WTC11 (cell line): ENCODE results near the gene NTMT1. TPM values are rescaled to one million over a fixed set of nuclear protein-coding genes. Genes with fewer than 3 reads are reported as not detected.
"Not testable (repeated sequence)": the region's sequence is repeated elsewhere in the genome, so short reads cannot be mapped to it uniquely, and the experiment has no call there.

ENCODE experiments used
- ATAC-seq: fragments of 200-7000 bp; cut with Tn5 transposase; 2 replicates; pipeline ENCODE4 v1.10.0; 2021; ENCODE audit warnings: mild to moderate bottlenecking, moderate library complexity
- CTCF ChIA-PET: fragments of 300-600 bp; sonication (Branson Sonifier 250); formaldehyde crosslinking; loops from one replicate; lab custom pipeline; 2021; ENCODE audit warnings: antibody characterized with exemption; lab: Charles Lee
- POLR2A ChIA-PET: fragments of 350-600 bp; sonication (Branson Sonifier 250); formaldehyde crosslinking; loops from one replicate; lab custom pipeline; 2021; ENCODE audit warnings: antibody characterized with exemption; lab: Charles Lee
- DNase-seq: peaks from one replicate; pipeline ENCODE4 v3.0.0; 2021; ENCODE audit warnings: low spot score
- H3K27ac Mint-ChIP-seq: 2 replicates; pipeline ENCODE4 v1.8.0; 2021; ENCODE audit warnings: mixed read lengths
- H3K27me3 Mint-ChIP-seq: 2 replicates; pipeline ENCODE4 v1.8.0; 2021; ENCODE audit warnings: low read depth, mild to moderate bottlenecking, moderate library complexity, mixed read lengths
- H3K36me3 Mint-ChIP-seq: 2 replicates; pipeline ENCODE4 v1.8.0; 2021; ENCODE audit warnings: mixed read lengths
- H3K4me1 Mint-ChIP-seq: 2 replicates; pipeline ENCODE4 v1.8.0; 2022; ENCODE audit warnings: mixed read lengths
- H3K4me3 Mint-ChIP-seq: 2 replicates; pipeline ENCODE4 v1.8.0; 2021; ENCODE audit warnings: mild to moderate bottlenecking, moderate library complexity, mixed read lengths
- H3K9me3 Mint-ChIP-seq: 2 replicates; pipeline ENCODE4 v1.8.0; 2021; ENCODE audit warnings: mixed read lengths
- ATF6 ChIP-seq: sonication (generic); formaldehyde crosslinking; IDR thresholded peaks from 2 replicates; pipeline ENCODE4 v1.8.1; 2023; ENCODE audit warnings: mild to moderate bottlenecking, missing genetic modification reagents
- CBFB ChIP-seq: sonication (generic); formaldehyde crosslinking; IDR thresholded peaks from 2 replicates; pipeline ENCODE4 v1.8.1; 2022; ENCODE audit warnings: mild to moderate bottlenecking, low read depth, missing genetic modification reagents
- CDX4 ChIP-seq: fragments of 250-450 bp; sonication (Bioruptor Pico); IDR thresholded peaks from 2 replicates; pipeline ENCODE4 v1.9.0; 2021; ENCODE audit warnings: moderate library complexity, mild to moderate bottlenecking, inconsistent platforms, borderline replicate concordance
- ERG ChIP-seq: fragments of 250-450 bp; sonication (Bioruptor Pico); IDR thresholded peaks from 2 replicates; pipeline ENCODE4 v1.8.0; 2021; ENCODE audit warnings: mild to moderate bottlenecking
- ESRRA ChIP-seq: sonication (generic); formaldehyde crosslinking; IDR thresholded peaks from 2 replicates; pipeline ENCODE4 v1.8.1; 2022; ENCODE audit warnings: mild to moderate bottlenecking, missing genetic modification reagents, borderline replicate concordance
- FOXJ3 ChIP-seq: sonication (generic); formaldehyde crosslinking; IDR thresholded peaks from 2 replicates; pipeline ENCODE4 v1.9.0; 2021; ENCODE audit warnings: missing genetic modification reagents, mild to moderate bottlenecking, borderline replicate concordance
- GABPB1 ChIP-seq: sonication (generic); formaldehyde crosslinking; IDR thresholded peaks from 2 replicates; pipeline ENCODE4 v1.8.1; 2023; ENCODE audit warnings: mild to moderate bottlenecking, missing genetic modification reagents
- HMGA2 ChIP-seq: fragments of 250-450 bp; sonication (Bioruptor Pico); IDR thresholded peaks from 2 replicates; pipeline ENCODE4 v1.4.0; 2021; ENCODE audit warnings: mild to moderate bottlenecking, moderate library complexity
- IRF1 ChIP-seq: sonication (generic); formaldehyde crosslinking; IDR thresholded peaks from 2 replicates; pipeline ENCODE4 v1.8.0; 2023; ENCODE audit warnings: missing genetic modification reagents
- JAZF1 ChIP-seq: fragments of 250-450 bp; sonication (Bioruptor Pico); IDR thresholded peaks from 2 replicates; pipeline ENCODE4 v1.9.0; 2021; ENCODE audit warnings: moderate library complexity, mild to moderate bottlenecking, inconsistent platforms
- JUN ChIP-seq: sonication (generic); formaldehyde crosslinking; IDR thresholded peaks from 2 replicates; pipeline ENCODE4 v1.8.0; 2023; ENCODE audit warnings: mild to moderate bottlenecking, missing genetic modification reagents
- MXD4 ChIP-seq: fragments of 250-450 bp; sonication (Bioruptor Pico); IDR thresholded peaks from 2 replicates; pipeline ENCODE4 v1.8.0; 2021; ENCODE audit warnings: mild to moderate bottlenecking, moderate library complexity, borderline replicate concordance
- NFE2L1 ChIP-seq: sonication (generic); formaldehyde crosslinking; IDR thresholded peaks from 2 replicates; pipeline ENCODE4 v1.8.1; 2023; ENCODE audit warnings: missing genetic modification reagents
- NFYB ChIP-seq: sonication (generic); formaldehyde crosslinking; conservative IDR thresholded peaks from 2 replicates; pipeline ENCODE4 v1.8.0; 2022; ENCODE audit warnings: low read depth, missing genetic modification reagents
- NR3C1 ChIP-seq: sonication (generic); formaldehyde crosslinking; conservative IDR thresholded peaks from 2 replicates; pipeline ENCODE4 v1.8.1; 2023; ENCODE audit warnings: low read depth, mild to moderate bottlenecking, missing genetic modification reagents
- RORB ChIP-seq: fragments of 250-450 bp; sonication (Bioruptor Pico); IDR thresholded peaks from 2 replicates; pipeline ENCODE4 v1.9.0; 2021; ENCODE audit warnings: mild to moderate bottlenecking
- SMAD4 ChIP-seq: sonication (generic); formaldehyde crosslinking; IDR thresholded peaks from 2 replicates; pipeline ENCODE4 v1.8.0; 2022; ENCODE audit warnings: mild to moderate bottlenecking, missing genetic modification reagents
- TCF7 ChIP-seq: sonication (generic); formaldehyde crosslinking; IDR thresholded peaks from 2 replicates; pipeline ENCODE4 v1.8.0; 2022; ENCODE audit warnings: mild to moderate bottlenecking, low read depth, missing genetic modification reagents, moderate library complexity
- USF1 ChIP-seq: sonication (generic); formaldehyde crosslinking; IDR thresholded peaks from 2 replicates; pipeline ENCODE4 v1.8.0; 2022; ENCODE audit warnings: mild to moderate bottlenecking, missing genetic modification reagents
- ZNF232 ChIP-seq: sonication (generic); formaldehyde crosslinking; IDR thresholded peaks from 2 replicates; pipeline ENCODE4 v1.8.0; 2022; ENCODE audit warnings: mild to moderate bottlenecking, missing genetic modification reagents
- ZNF263 ChIP-seq: sonication (generic); formaldehyde crosslinking; IDR thresholded peaks from 2 replicates; pipeline ENCODE4 v1.8.1; 2022; ENCODE audit warnings: low read depth, mild to moderate bottlenecking, moderate library complexity, missing genetic modification reagents
- ZSCAN18 ChIP-seq: fragments of 250-450 bp; sonication (Bioruptor Pico); IDR thresholded peaks from 2 replicates; pipeline ENCODE4 v2.1.2; 2022; ENCODE audit warnings: mild to moderate bottlenecking, moderate library complexity
- total RNA-seq: library from RNA; stranded (reverse); gene quantifications from 3 replicates; pipeline ENCODE4 v1.2.3, GENCODE V29; 2021

NTMT1 gene
- total RNA-seq, 1 experiment from 2014 or later: 71.1 TPM

- Mint-ChIP-seq H3K36me3 (no peaks in the 10 kb centered on the region), H3K27me3 (peaks cover 35% of the 10 kb centered on the region), H3K4me3 (no peak overlapping the region), H3K27ac (no peak overlapping the region), H3K9me3 (no peaks in the 10 kb centered on the region), H3K4me1 (peaks cover 3% of the 10 kb centered on the region; the same call in 1 of the 2 replicates)
- ATAC-seq (no peak), DNase-seq (no peak)
- ChIA-PET POLR2A (no interaction called here), CTCF (interaction anchor here (1.8 to 2.7 kb wide), 2 partner anchors 19 to 76 kb away, joined by 8 to 10 read pairs; partner anchors contain the start of gene ASB6)
- TF ChIP-seq ZNF263 (CRISPR knock-in tag) (no peak), JUN (CRISPR knock-in tag) (no peak), CBFB (CRISPR knock-in tag) (no peak), ATF6 (CRISPR knock-in tag) (no peak), FOXJ3 (CRISPR knock-in tag) (no peak), NFYB (CRISPR knock-in tag) (no peak), SMAD4 (CRISPR knock-in tag) (no peak), NFE2L1 (CRISPR knock-in tag) (no peak), TCF7 (no peak), ESRRA (CRISPR knock-in tag) (no peak)
- TF ChIP-seq, all 79 proteins: peak for 0
Measured at GRCh38 chr9:129661029-129661428, 35.1 kb downstream of the NTMT1 start.

- not testable (repeated sequence) for ATAC-seq, H3K4me3 Mint-ChIP-seq
Measured at GRCh38 chr9:129662239-129662638, 36.3 kb downstream of the NTMT1 start.

GRCh38 chr9:129664746-129665388 lies 38.9 kb downstream of the NTMT1 start:
- POLR2A ChIA-PET: no interaction called here
- Mint-ChIP-seq H3K27me3 (peaks cover 38% of the 10 kb centered on the region), H3K4me3 (peak overlapping the region; percentile 68), H3K36me3 (no peaks in the 10 kb centered on the region), H3K4me1 (peaks cover 11% of the 10 kb centered on the region), H3K9me3 (no peaks in the 10 kb centered on the region), H3K27ac (no peak overlapping the region)
- TF ChIP-seq CDX4 (CRISPR knock-in tag): no peak
- TF ChIP-seq NR3C1 (CRISPR knock-in tag): no peak
- no peak for TF ChIP-seq ERG (CRISPR knock-in tag)
- no peak for TF ChIP-seq ZNF232 (CRISPR knock-in tag)
- no peak for TF ChIP-seq FOXJ3 (CRISPR knock-in tag)
- no peak for TF ChIP-seq HMGA2
- no peak for TF ChIP-seq RORB (CRISPR knock-in tag)
- TF ChIP-seq IRF1 (CRISPR knock-in tag): no peak
- TF ChIP-seq ZSCAN18 (CRISPR knock-in tag): no peak
- TF ChIP-seq MXD4 (CRISPR knock-in tag): no peak
- TF ChIP-seq USF1 (CRISPR knock-in tag): no peak
- TF ChIP-seq JAZF1 (CRISPR knock-in tag): no peak
- no peak for TF ChIP-seq NFYB (CRISPR knock-in tag)
- TF ChIP-seq GABPB1 (CRISPR knock-in tag): no peak
- DNase-seq (peak; percentile 37), ATAC-seq (peak; percentile 38)
- CTCF ChIA-PET: interaction anchor here (0.8 to 2.5 kb wide), 7 partner anchors 12 to 126 kb away, joined by 3 to 6 read pairs (median 4); partner anchors contain the start of gene PTGES

More at GRCh38 chr9:129662239-129662638, 36.3 kb downstream of the NTMT1 start:
- ChIA-PET CTCF (interaction anchor here (0.6 to 2.7 kb wide), 6 partner anchors 14 to 286 kb away, joined by 3 to 10 read pairs (median 3); partner anchors contain the start of gene ASB6), POLR2A (interaction anchor here (0.7 kb wide), 1 partner anchor 75 kb away, joined by 3 read pairs; no protein-coding TSS in a partner anchor)
- H3K27me3 Mint-ChIP-seq: peaks cover 38% of the 10 kb centered on the region
- not testable (repeated sequence) for H3K4me1 Mint-ChIP-seq, DNase-seq, H3K27ac Mint-ChIP-seq, H3K9me3 Mint-ChIP-seq, H3K36me3 Mint-ChIP-seq
